ENCODE results near the gene SUN1. TPM values are rescaled to one million over a fixed set of nuclear protein-coding genes. Genes with fewer than 3 reads are reported as not detected.

The SUN1 gene
- total RNA-seq, 1 experiment from 2014 or later, result 252 TPM

GRCh38 chr7:784971-785370 is 47.3 kb upstream of the SUN1 start:
- peaks cover 2% of the 10 kb centered on the region for H3K9me3 Mint-ChIP-seq (ENCODE audit: low read depth, unreplicated experiment)
- DNase-seq, result no peak
- H3K27me3 Mint-ChIP-seq (ENCODE audit: unreplicated experiment), result no peaks in the 10 kb centered on the region
- CTCF ChIA-PET, result no interaction called here
- intact Hi-C loops (cut with micrococcal nuclease; ENCODE audit: unreplicated experiment), result loop anchor here (5.0 kb wide), 1 partner anchor 463 kb away; no protein-coding TSS in a partner anchor
- no peak for TF ChIP-seq CTCF (IDR thresholded peaks at IDR 0.05; ENCODE audit: unreplicated experiment)
- H3K36me3 Mint-ChIP-seq (ENCODE audit: insufficient read depth, unreplicated experiment), result peaks cover 89% of the 10 kb centered on the region
- no peak overlapping the region for H3K4me3 Mint-ChIP-seq (ENCODE audit: low read depth, unreplicated experiment)
- no TSS peak for BruUV-seq (replicated peaks)
- no peak overlapping the region for H3K27ac Mint-ChIP-seq (ENCODE audit: unreplicated experiment)
- H3K4me1 Mint-ChIP-seq (ENCODE audit: low read depth, unreplicated experiment), result no peaks in the 10 kb centered on the region

DNA sequence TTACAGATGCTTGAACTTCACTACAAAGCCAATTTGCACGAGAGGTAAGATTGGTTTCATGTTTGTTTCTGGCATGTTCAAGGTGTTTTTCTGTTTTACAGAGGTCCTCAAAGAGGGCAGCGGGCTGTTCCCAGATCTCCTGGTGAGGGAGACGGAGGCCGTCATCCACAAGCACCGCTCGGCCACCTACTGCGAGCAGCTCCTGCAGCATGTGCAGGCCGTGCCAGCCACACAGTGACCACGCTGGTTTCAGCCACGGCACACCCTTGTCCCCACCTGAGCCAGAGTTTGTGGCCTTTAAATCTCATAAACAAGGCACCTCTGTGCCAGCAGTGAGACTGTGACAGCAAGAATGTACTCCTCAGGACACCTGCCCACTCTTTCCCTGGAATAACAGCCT is 46.9 kb upstream of the SUN1 start:
- Mint-ChIP-seq H3K9me3 (ENCODE audit: low read depth, unreplicated experiment) (peaks cover 2% of the 10 kb centered on the region), H3K36me3 (ENCODE audit: insufficient read depth, unreplicated experiment) (peaks cover 89% of the 10 kb centered on the region), H3K27ac (ENCODE audit: unreplicated experiment) (no peak overlapping the region), H3K4me3 (ENCODE audit: low read depth, unreplicated experiment) (no peak overlapping the region), H3K4me1 (ENCODE audit: low read depth, unreplicated experiment) (no peaks in the 10 kb centered on the region), H3K27me3 (ENCODE audit: unreplicated experiment) (no peaks in the 10 kb centered on the region)
- CTCF ChIA-PET, result no interaction called here
- intact Hi-C loops (cut with micrococcal nuclease; ENCODE audit: unreplicated experiment), result loop anchor here (5.0 kb wide), 1 partner anchor 463 kb away; no protein-coding TSS in a partner anchor
- BruUV-seq (replicated peaks), result no TSS peak
- DNase-seq, result no peak
- no peak for TF ChIP-seq CTCF (IDR thresholded peaks at IDR 0.05; ENCODE audit: unreplicated experiment)

- TF ChIP-seq CTCF (IDR thresholded peaks at IDR 0.05; ENCODE audit: unreplicated experiment), result peak; percentile 94
- H3K4me3 Mint-ChIP-seq (ENCODE audit: low read depth, unreplicated experiment), result no peak overlapping the region
These were observed 45.6 kb upstream of the SUN1 start for GRCh38 chr7:786472-787255.

GRCh38 chr7:787332-788240 is 44.7 kb upstream of the SUN1 start:
- no peak overlapping the region for H3K4me3 Mint-ChIP-seq (ENCODE audit: low read depth, unreplicated experiment)
- TF ChIP-seq CTCF (IDR thresholded peaks at IDR 0.05; ENCODE audit: unreplicated experiment), result peak; percentile 19
- no peak overlapping the region for H3K27ac Mint-ChIP-seq (ENCODE audit: unreplicated experiment)
- H3K9me3 Mint-ChIP-seq (ENCODE audit: low read depth, unreplicated experiment), result peaks cover 2% of the 10 kb centered on the region
- no peaks in the 10 kb centered on the region for H3K4me1 Mint-ChIP-seq (ENCODE audit: low read depth, unreplicated experiment)
- no peaks in the 10 kb centered on the region for H3K27me3 Mint-ChIP-seq (ENCODE audit: unreplicated experiment)
- intact Hi-C loops (cut with micrococcal nuclease; ENCODE audit: unreplicated experiment), result loop anchor here (5.0 kb wide), 1 partner anchor 465 kb away; no protein-coding TSS in a partner anchor
- no TSS peak for BruUV-seq (replicated peaks)
- no peak for DNase-seq
- CTCF ChIA-PET, result interaction anchor here (0.6 to 1.5 kb wide), 5 partner anchors 15 to 139 kb away, joined by 3 to 8 read pairs (median 3); no protein-coding TSS in a partner anchor
- peaks cover 76% of the 10 kb centered on the region for H3K36me3 Mint-ChIP-seq (ENCODE audit: insufficient read depth, unreplicated experiment)

More at GRCh38 chr7:786472-787255, 45.6 kb upstream of the SUN1 start:
- Mint-ChIP-seq H3K36me3 (ENCODE audit: insufficient read depth, unreplicated experiment) (peaks cover 85% of the 10 kb centered on the region), H3K4me1 (ENCODE audit: low read depth, unreplicated experiment) (no peaks in the 10 kb centered on the region), H3K27ac (ENCODE audit: unreplicated experiment) (no peak overlapping the region), H3K9me3 (ENCODE audit: low read depth, unreplicated experiment) (peaks cover 2% of the 10 kb centered on the region), H3K27me3 (ENCODE audit: unreplicated experiment) (no peaks in the 10 kb centered on the region)
- intact Hi-C loops (cut with micrococcal nuclease; ENCODE audit: unreplicated experiment), result loop anchor here (1.0 to 5.0 kb wide), 3 partner anchors 50 to 464 kb away; no protein-coding TSS in a partner anchor
- BruUV-seq (replicated peaks), result no TSS peak
- peak; percentile 89 for DNase-seq
- CTCF ChIA-PET, result interaction anchor here (0.6 to 1.3 kb wide), 8 partner anchors 14 to 445 kb away, joined by 3 to 7 read pairs (median 4); partner anchors contain the start of gene SUN1
